Tibial artery (tissue), 4 donors: ENCODE measurements around the gene CEND1.
A peak's percentile ranks its signal among the peaks of the same experiment; 100 is the strongest.

Source experiments
- DNase-seq, 2 donors: peaks; one replicate each; pipeline ENCODE4 v3.0.0-alpha.2; 2019
- H3K27ac ChIP-seq, 2 donors: fragments of 200-600 bp; sonication (generic) in 1 of 2; 1 replicate in 1 of 2; 2 replicates in 1 of 2; pipeline ENCODE4 v1.5.1; 2018 to 2019; ENCODE audit warnings: mild to moderate bottlenecking in 1 of 2
- H3K27me3 ChIP-seq, 2 donors: fragments of 200-600 bp; sonication (generic) in 1 of 2; one replicate each; pipeline versions ENCODE4 v1.5.1 to v1.6.0; 2016 to 2019
- H3K36me3 ChIP-seq, 3 donors: fragments of 200-600 bp; sonication (generic) in 2 of 3; one replicate each; pipeline ENCODE4 v1.5.1; 2016 to 2019; ENCODE audit warnings: mild to moderate bottlenecking in 2 of 3
- H3K4me1 ChIP-seq, 4 donors: fragments of 200-600 bp; sonication (generic) in 2 of 4; 1 replicate in 3 of 4; 2 replicates in 1 of 4; pipeline ENCODE4 v1.5.1; 2016 to 2019
- H3K4me3 ChIP-seq, 2 donors: fragments of 200-600 bp; sonication (generic) in 1 of 2; 1 replicate in 1 of 2; 2 replicates in 1 of 2; pipeline ENCODE4 v1.5.1; 2018 to 2019; ENCODE audit warnings: mild to moderate bottlenecking in 2 of 2
- H3K9me3 ChIP-seq, 3 donors: fragments of 200-600 bp; sonication (generic) in 1 of 3; one replicate each; pipeline ENCODE4 v1.5.1; 2016 to 2019
- intact Hi-C: fragments of 100-400 bp; cut with DNase I; formaldehyde crosslinking; loops from one replicate; pipeline ENCODE4 v1.15.0; 2023; ENCODE audit warnings: low total_unique reads
- TF ChIP-seq, protein P1 (sequence below), 2 experiments: fragments of 200-600 bp in 1 of 2; fragments of 450-650 bp in 1 of 2; IDR thresholded peaks; one replicate each; pipeline ENCODE4 v1.5.1; 2017 to 2019; ENCODE audit warnings: antibody characterized with exemption in 2 of 2, mild to moderate bottlenecking in 1 of 2, moderate library complexity in 1 of 2

CEND1 gene

DNA sequence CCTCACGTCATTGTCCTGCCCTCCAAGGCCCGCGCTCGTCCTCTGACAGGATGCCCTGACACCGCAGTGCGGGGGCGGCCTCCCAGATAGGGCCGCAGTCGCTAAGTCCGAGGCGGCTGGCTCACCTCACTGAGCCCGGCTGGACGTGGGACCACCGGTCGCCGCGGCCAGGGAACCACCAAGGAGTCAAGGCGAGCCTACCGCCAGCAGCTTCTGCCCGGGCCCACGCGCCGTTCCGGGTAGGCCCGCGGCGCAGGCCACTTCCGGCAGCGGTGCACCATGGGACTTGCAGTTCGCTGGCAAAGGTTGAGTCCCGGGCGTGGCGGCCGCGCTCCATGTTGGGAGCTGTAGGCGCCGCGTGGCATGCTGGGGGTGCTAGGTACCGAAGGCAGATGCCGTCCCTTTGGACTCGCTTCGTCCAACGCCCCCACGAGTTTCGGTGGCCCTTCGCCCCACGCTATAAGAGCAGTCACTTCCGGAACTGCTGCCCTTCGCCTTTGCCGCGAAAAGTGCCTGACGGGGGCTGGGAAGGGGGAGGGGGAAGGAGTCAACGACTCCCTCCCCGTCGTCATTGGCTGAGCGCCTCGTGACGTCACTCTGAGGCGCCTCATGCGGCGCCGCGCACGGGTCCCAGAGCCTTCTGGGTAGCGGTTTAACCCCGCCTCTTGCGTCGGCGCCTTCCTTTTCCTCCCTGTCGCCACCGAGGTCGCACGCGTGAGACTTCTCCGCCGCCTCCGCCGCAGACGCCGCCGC, 19.6 kb upstream of the CEND1 start, which contains the start of gene RPLP2:
Gene RPLP2 (plus strand): TSS at position 681 of the 753 bp plus-strand sequence. CDS start 268 bp downstream, outside the sequence.
- intact Hi-C loops = loop anchor here (5.0 to 10.0 kb wide), 2 partner anchors 33 to 235 kb away; partner anchors contain the start of genes PHRF1, POLR2L and TSPAN4
- peak within 1 kb of the TSS; percentile 86 to 90 for H3K4me3 ChIP-seq
- peaks cover 0 to 45% (median 34%) of the 10 kb centered on the region in 4 donors for H3K4me1 ChIP-seq
- TF ChIP-seq, protein P1, sequence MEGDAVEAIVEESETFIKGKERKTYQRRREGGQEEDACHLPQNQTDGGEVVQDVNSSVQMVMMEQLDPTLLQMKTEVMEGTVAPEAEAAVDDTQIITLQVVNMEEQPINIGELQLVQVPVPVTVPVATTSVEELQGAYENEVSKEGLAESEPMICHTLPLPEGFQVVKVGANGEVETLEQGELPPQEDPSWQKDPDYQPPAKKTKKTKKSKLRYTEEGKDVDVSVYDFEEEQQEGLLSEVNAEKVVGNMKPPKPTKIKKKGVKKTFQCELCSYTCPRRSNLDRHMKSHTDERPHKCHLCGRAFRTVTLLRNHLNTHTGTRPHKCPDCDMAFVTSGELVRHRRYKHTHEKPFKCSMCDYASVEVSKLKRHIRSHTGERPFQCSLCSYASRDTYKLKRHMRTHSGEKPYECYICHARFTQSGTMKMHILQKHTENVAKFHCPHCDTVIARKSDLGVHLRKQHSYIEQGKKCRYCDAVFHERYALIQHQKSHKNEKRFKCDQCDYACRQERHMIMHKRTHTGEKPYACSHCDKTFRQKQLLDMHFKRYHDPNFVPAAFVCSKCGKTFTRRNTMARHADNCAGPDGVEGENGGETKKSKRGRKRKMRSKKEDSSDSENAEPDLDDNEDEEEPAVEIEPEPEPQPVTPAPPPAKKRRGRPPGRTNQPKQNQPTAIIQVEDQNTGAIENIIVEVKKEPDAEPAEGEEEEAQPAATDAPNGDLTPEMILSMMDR (IDR thresholded peaks at IDR 0.05) = peak in 1 of 2 experiments; percentile 3
- H3K27me3 ChIP-seq = no peaks in the 10 kb centered on the region
- H3K36me3 ChIP-seq = peaks cover 26 to 30% (median 29%) of the 10 kb centered on the region in 3 donors
- no peaks in the 10 kb centered on the region for H3K9me3 ChIP-seq
- H3K27ac ChIP-seq = peak within 1 kb of the TSS; percentile 94 to 98
- DNase-seq = peak; percentile 98

DNA sequence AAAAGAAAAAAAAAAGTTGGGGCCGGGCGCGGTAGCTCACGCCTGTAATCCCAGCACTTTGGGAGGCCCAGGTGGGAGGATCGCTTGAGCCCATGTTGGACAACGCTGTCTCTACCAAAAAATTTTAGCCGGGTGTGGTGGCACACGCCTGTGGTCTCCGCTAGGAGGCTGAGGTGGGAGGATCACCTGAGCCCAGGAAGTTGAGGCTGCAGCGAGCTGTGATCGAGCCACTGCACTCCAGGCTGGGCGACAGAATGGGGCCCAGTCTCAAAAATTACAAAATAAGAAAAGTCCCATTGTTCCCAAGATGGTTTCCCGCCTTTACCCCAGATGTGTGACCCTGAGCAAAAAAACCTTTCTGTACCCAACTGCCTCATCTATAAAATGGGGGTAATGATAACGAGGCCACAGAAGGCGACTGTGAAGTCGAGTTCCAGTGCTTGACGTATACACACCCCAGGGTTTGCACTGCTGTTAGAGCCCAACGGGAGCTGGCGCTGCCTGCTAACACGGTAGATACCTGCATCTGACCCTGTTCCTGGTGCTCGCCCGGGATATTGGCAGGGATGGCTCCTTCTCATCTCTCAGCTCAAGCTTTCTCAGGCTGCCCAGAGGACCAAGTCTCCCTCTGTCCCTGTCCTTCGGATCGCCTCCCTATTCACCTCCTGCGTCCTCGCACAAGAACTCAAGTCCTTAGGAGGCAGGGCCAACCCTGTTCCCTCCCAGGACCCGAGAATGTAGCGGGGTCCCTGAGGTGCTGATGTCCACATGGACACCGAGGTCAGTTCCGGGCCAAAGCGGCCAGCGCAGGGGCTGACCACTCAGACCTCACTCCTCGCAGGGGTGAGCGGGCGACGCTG, 18.8 kb upstream of the CEND1 start:
- Histone ChIP-seq H3K36me3 (peaks cover 24 to 25% (median 25%) of the 10 kb centered on the region in 3 donors), H3K9me3 (no peaks in the 10 kb centered on the region), H3K4me3 (peak overlapping the region; percentile 86 to 90), H3K27me3 (no peaks in the 10 kb centered on the region), H3K4me1 (peaks cover 0 to 51% (median 42%) of the 10 kb centered on the region in 4 donors), H3K27ac (peak overlapping the region; percentile 94 to 98)
- TF ChIP-seq, protein P1 (IDR thresholded peaks at IDR 0.05) = no peak
- no peak for DNase-seq
- intact Hi-C loops = loop anchor here (5.0 to 10.0 kb wide), 2 partner anchors 34 to 234 kb away; partner anchors contain the start of genes PHRF1, POLR2L and TSPAN4

DNA sequence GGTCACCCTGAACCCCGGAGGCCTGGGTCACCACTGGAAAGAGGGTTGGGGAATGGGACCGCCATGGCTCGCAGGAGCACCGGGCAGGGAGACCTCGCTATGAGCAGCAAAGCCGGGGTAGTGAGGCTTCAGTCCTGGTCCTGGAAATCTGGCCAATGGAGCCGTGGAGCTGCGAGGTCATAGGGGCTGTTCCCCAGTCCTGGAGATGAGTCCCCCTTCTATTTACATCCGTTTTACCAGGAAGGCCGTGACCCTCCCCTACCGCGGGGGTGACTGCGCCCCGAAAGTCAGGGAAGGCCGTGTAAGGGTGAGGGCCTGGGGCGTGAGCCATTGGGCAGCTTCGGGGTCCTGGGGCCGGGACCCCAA, 14.7 kb upstream of the CEND1 start:
- Histone ChIP-seq H3K27ac (peak overlapping the region; percentile 83 to 93), H3K4me3 (peak overlapping the region; percentile 59 to 66), H3K4me1 (peaks cover 0 to 31% (median 24%) of the 10 kb centered on the region in 4 donors), H3K36me3 (peaks cover 0 to 36% (median 8%) of the 10 kb centered on the region in 3 donors), H3K27me3 (no peaks in the 10 kb centered on the region), H3K9me3 (no peaks in the 10 kb centered on the region)
- intact Hi-C loops = loop anchor here (10.0 kb wide), 1 partner anchor 230 kb away; the partner anchor contains the start of gene PHRF1
- TF ChIP-seq, protein P1 (IDR thresholded peaks at IDR 0.05) = no peak
- DNase-seq = no peak

DNA sequence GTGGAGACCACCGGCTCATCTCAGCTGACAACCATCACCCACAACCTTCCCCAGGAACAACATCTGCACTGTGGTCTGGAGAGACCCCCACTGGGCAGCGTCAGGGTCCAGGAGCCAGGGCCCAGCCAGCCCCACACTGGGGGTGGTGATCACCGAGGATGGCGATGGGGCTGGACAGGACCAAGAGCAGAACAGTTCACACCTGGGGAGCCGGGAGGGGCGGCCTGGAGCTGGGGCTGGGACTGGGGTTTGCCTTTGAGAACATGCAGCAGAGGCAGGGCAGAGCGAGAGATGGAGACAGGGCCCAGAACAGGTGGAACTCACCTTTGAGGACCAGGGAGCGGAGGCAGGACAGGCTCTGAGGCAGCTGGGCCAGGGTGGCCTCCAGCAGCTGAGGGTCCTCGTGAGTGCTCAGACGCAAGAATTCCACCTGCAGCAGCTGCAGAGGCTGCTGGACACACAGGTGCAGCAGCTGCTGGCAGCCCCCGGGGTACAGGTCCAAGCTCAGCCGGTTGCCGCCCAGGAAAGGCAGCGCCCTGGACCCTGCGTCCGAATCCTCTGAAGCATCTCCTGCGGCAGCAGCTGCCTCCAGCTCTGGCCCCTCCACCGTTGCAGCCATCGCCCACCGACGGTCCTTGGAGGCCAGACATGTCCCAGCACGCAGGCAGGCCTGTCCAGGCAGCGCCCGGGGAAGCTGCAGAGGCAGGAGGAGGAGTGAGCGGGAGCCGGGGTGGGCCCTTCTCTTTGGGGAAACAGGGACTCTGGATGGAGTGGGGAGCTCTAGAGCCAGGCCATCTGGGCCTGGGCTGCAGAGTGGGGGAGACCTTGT, 14.1 kb upstream of the CEND1 start:
- Histone ChIP-seq H3K27ac (peak overlapping the region; percentile 83 to 93), H3K36me3 (peaks cover 0 to 42% (median 8%) of the 10 kb centered on the region in 3 donors), H3K9me3 (no peaks in the 10 kb centered on the region), H3K27me3 (no peaks in the 10 kb centered on the region), H3K4me1 (peaks cover 0 to 31% (median 24%) of the 10 kb centered on the region in 4 donors), H3K4me3 (peak overlapping the region; percentile 59 to 66)
- intact Hi-C loops = loop anchor here (10.0 kb wide), 1 partner anchor 229 kb away; the partner anchor contains the start of gene PHRF1
- no peak for DNase-seq
- TF ChIP-seq, protein P1 (IDR thresholded peaks at IDR 0.05) = no peak

DNA sequence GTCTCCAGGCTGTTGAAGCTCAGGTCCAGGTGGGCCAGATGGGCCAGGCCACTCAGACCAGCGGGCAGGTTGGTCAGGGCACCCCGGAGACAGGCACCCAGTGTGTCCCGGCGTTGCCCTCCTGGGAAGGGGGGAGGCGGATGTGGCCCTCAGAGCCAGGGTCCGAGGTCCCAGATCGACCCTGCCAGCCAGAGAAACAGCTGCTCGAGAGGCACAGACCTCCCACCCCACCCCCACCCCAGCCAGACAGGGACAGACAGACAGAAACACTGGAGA, 13.5 kb upstream of the CEND1 start:
- peaks cover 0 to 42% (median 8%) of the 10 kb centered on the region in 3 donors for H3K36me3 ChIP-seq
- TF ChIP-seq, protein P1 (IDR thresholded peaks at IDR 0.05) = no peak
- H3K9me3 ChIP-seq = no peaks in the 10 kb centered on the region
- no peaks in the 10 kb centered on the region for H3K27me3 ChIP-seq
- DNase-seq = no peak
- no peak overlapping the region for H3K4me3 ChIP-seq
- H3K27ac ChIP-seq = no peak overlapping the region
- intact Hi-C loops = loop anchor here (10.0 kb wide), 1 partner anchor 229 kb away; the partner anchor contains the start of gene PHRF1
- peaks cover 0 to 28% (median 20%) of the 10 kb centered on the region in 4 donors for H3K4me1 ChIP-seq
